SK-N-MC (cell line): ENCODE results near the gene MEI1.

Experiments used
- EZH2 ChIP-seq: fragments of 200-600 bp; sonication (generic); IDR thresholded peaks from one replicate; pipeline ENCODE4 v1.6.1; 2017; ENCODE audit warnings: antibody characterized with exemption
- POLR2AphosphoS5 ChIP-seq: IDR thresholded peaks from 2 replicates; pipeline ENCODE4 v1.6.1; 2012; ENCODE audit warnings: mild to moderate bottlenecking, low read depth, low read length, borderline replicate concordance

GRCh38 chr22:41650821-41651220 lies 48.5 kb upstream of the MEI1 start:
- TF ChIP-seq POLR2AphosphoS5 (no peak), EZH2 (no peak)
